Keratinocyte (primary cell): ENCODE results near the gene CHN2. TPM values are rescaled to one million over a fixed set of nuclear protein-coding genes. Genes with fewer than 3 reads are reported as not detected.

Experiments
- DNase-seq: peaks from one replicate; pipeline ENCODE4 v3.0.0-alpha.2; 2011; ENCODE audit warnings: low read depth, missing footprints, low spot score
- FAIRE-seq: peaks from 2 replicates; lab custom pipeline; 2011; peaks lifted over from hg19 to GRCh38; lab: Jason Lieb, UNC
- H2AFZ ChIP-seq: 2 replicates; pipeline ENCODE4 v1.6.0; 2012; ENCODE audit warnings: low read length, control low read depth, inconsistent platforms; ENCODE audit not compliant: control insufficient read depth
- H3K27ac ChIP-seq: 2 replicates; pipeline ENCODE4 v1.5.1; 2011; ENCODE audit warnings: low read length; ENCODE audit not compliant: control insufficient read depth, insufficient read depth
- H3K27me3 ChIP-seq: 3 replicates; pipeline ENCODE4 v1.6.0; 2011; ENCODE audit warnings: low read length; ENCODE audit not compliant: control insufficient read depth, insufficient read depth; ENCODE audit errors: extremely low read depth
- H3K36me3 ChIP-seq, 2 experiments: 2 replicates in 1 of 2; 3 replicates in 1 of 2; pipeline ENCODE4 v1.5.1; 2011; ENCODE audit warnings: low read length in 2 of 2, mild to moderate bottlenecking in 1 of 2; ENCODE audit not compliant: control insufficient read depth in 2 of 2, insufficient read depth in 2 of 2; ENCODE audit errors: extremely low read depth in 1 of 2
- H3K4me1 ChIP-seq: 3 replicates; pipeline ENCODE4 v1.5.1; 2011; ENCODE audit warnings: low read length; ENCODE audit not compliant: control insufficient read depth, insufficient read depth; ENCODE audit errors: extremely low read depth
- H3K4me2 ChIP-seq: 3 replicates; pipeline ENCODE4 v1.6.0; 2011; ENCODE audit warnings: low read depth, low read length; ENCODE audit not compliant: control insufficient read depth, insufficient read depth; ENCODE audit errors: extremely low read depth
- H3K4me3 ChIP-seq, 3 experiments: fragments of 200-600 bp in 1 of 3; sonication (generic) in 1 of 3; 2 replicates in 2 of 3; 3 replicates in 1 of 3; pipeline ENCODE4 v1.5.1; 2011 to 2016; ENCODE audit warnings: low read length in 3 of 3, mild to moderate bottlenecking in 3 of 3, control low read depth in 2 of 3, inconsistent platforms in 1 of 3, low read depth in 1 of 3, mixed read lengths in 1 of 3, mixed run types in 1 of 3, moderate library complexity in 1 of 3; ENCODE audit not compliant: control insufficient read depth in 2 of 3, insufficient read depth in 2 of 3; ENCODE audit errors: extremely low read depth in 1 of 3
- H3K79me2 ChIP-seq: 2 replicates; pipeline ENCODE4 v1.6.0; 2012; ENCODE audit warnings: low read length; ENCODE audit not compliant: control insufficient read depth, insufficient read depth
- H3K9ac ChIP-seq: 3 replicates; pipeline ENCODE4 v1.6.0; 2011; ENCODE audit warnings: low read length; ENCODE audit not compliant: control insufficient read depth, insufficient read depth; ENCODE audit errors: extremely low read depth
- H3K9me1 ChIP-seq: 3 replicates; pipeline ENCODE4 v1.6.0; 2011; ENCODE audit warnings: low read length; ENCODE audit not compliant: control insufficient read depth, insufficient read depth; ENCODE audit errors: extremely low read depth
- H3K9me3 ChIP-seq: 2 replicates; pipeline ENCODE4 v1.5.1; 2012; ENCODE audit warnings: low read depth, low read length; ENCODE audit not compliant: control insufficient read depth
- H4K20me1 ChIP-seq: 3 replicates; pipeline ENCODE4 v1.6.0; 2011; ENCODE audit warnings: low read length; ENCODE audit not compliant: control insufficient read depth, insufficient read depth; ENCODE audit errors: extremely low read depth
- CTCF ChIP-seq, 3 experiments: IDR thresholded peaks in 1 of 3; conservative IDR thresholded peaks in 1 of 3; optimal IDR thresholded peaks in 1 of 3; 2 replicates in 2 of 3; 3 replicates in 1 of 3; pipeline versions ENCODE3 to v1.5.1; 2011; ENCODE audit warnings: low read length in 3 of 3, mild to moderate bottlenecking in 3 of 3, moderate library complexity in 2 of 3, control low read depth in 1 of 3, inconsistent platforms in 1 of 3; ENCODE audit not compliant: insufficient read depth in 2 of 3; ENCODE audit errors: extremely low read depth in 1 of 3
- EZH2 ChIP-seq: IDR thresholded peaks from one replicate; pipeline ENCODE4 v1.6.1; 2012; ENCODE audit warnings: inconsistent platforms, mild to moderate bottlenecking, low read length, moderate library complexity
- dilution Hi-C: fragments of 300-500 bp; cut with MboI; formaldehyde crosslinking; loops from one replicate; pipeline ENCODE4 v1.7.0; 2020; ENCODE audit warnings: low sequenced_read_pairs; ENCODE audit not compliant: extremely low pct_ligation_motif_present
- polyA plus RNA-seq, 5 experiments: library from polyadenylated mRNA; depleted of rRNA in 3 of 5; stranded (reverse) in 3 of 5; stranded (forward) in 1 of 5; unstranded in 1 of 5; fragments of >200 nt; gene quantifications; 1 replicate in 1 of 5; 2 replicates in 3 of 5; 3 replicates in 1 of 5; pipeline versions ENCODE4 v1.2.1 to v1.2.3, GENCODE V29; 2011 to 2012; ENCODE audit warnings: missing spikeins in 2 of 5, low read depth in 1 of 5, low replicate concordance in 1 of 5

CHN2 gene
- polyA plus RNA-seq, 1 donor (not counting 4 experiments of a cell fraction or from before 2014, with no cell fraction given): 1.8 TPM

GRCh38 chr7:29147821-29148220 is 46.8 kb upstream of the CHN2 start:
- dilution Hi-C loops: no loop called here
- H3K9me3 ChIP-seq: no peaks in the 10 kb centered on the region

GRCh38 chr7:29149036-29149435 is 45.5 kb upstream of the CHN2 start:
- Histone ChIP-seq H3K4me2 (no peak overlapping the region), H3K27me3 (peaks cover 17% of the 10 kb centered on the region), H3K9me1 (no peaks in the 10 kb centered on the region), H3K4me3 (no peak overlapping the region), H2AFZ (no peak overlapping the region), H3K27ac (no peak overlapping the region), H3K79me2 (no peaks in the 10 kb centered on the region), H4K20me1 (no peaks in the 10 kb centered on the region), H3K9ac (no peak overlapping the region), H3K9me3 (no peaks in the 10 kb centered on the region), H3K4me1 (peaks cover 12% of the 10 kb centered on the region), H3K36me3 (no peaks in the 10 kb centered on the region)
- DNase-seq (no peak), FAIRE-seq (no peak)
- dilution Hi-C loops: no loop called here
- TF ChIP-seq EZH2 (no peak), CTCF (optimal IDR thresholded peaks at IDR 0.05 in 1 of 3, IDR thresholded peaks at IDR 0.05 in 1 of 3, conservative IDR thresholded peaks at IDR 0.05 in 1 of 3; ENCODE audit: extremely low read depth in 1 of 3, insufficient read depth in 2 of 3, low read length in 3 of 3) (no peak)

More at GRCh38 chr7:29147821-29148220, 46.8 kb upstream of the CHN2 start:
- H3K4me1 ChIP-seq: peaks cover 12% of the 10 kb centered on the region
- H3K79me2 ChIP-seq: no peaks in the 10 kb centered on the region
- no peak overlapping the region for H2AFZ ChIP-seq
- peaks cover 17% of the 10 kb centered on the region for H3K27me3 ChIP-seq
- no peak overlapping the region for H3K4me3 ChIP-seq
- no peaks in the 10 kb centered on the region for H3K9me1 ChIP-seq
- H3K27ac ChIP-seq: no peak overlapping the region
- TF ChIP-seq CTCF (optimal IDR thresholded peaks at IDR 0.05 in 1 of 3, IDR thresholded peaks at IDR 0.05 in 1 of 3, conservative IDR thresholded peaks at IDR 0.05 in 1 of 3; ENCODE audit: extremely low read depth in 1 of 3, insufficient read depth in 2 of 3, low read length in 3 of 3) (no peak), EZH2 (no peak)
- no peaks in the 10 kb centered on the region for H4K20me1 ChIP-seq
- DNase-seq (no peak), FAIRE-seq (no peak)
- H3K4me2 ChIP-seq: no peak overlapping the region
- no peak overlapping the region for H3K9ac ChIP-seq
- no peaks in the 10 kb centered on the region for H3K36me3 ChIP-seq
